Osteoblast (primary cell): ENCODE data around the gene CCDC154. TPM values are rescaled to one million over a fixed set of nuclear protein-coding genes. Genes with fewer than 3 reads are reported as not detected.

ENCODE experiments used
- DNase-seq: peaks from one replicate; pipeline ENCODE4 v3.0.0; 2011; ENCODE audit warnings: low spot score, mixed read lengths; ENCODE audit not compliant: insufficient read length; ENCODE audit errors: missing footprints
- H2AFZ ChIP-seq: 2 replicates; pipeline ENCODE4 v1.6.0; 2011; ENCODE audit warnings: mild to moderate bottlenecking, low read length
- H3K27ac ChIP-seq: 2 replicates; pipeline ENCODE4 v1.5.1; 2011; ENCODE audit warnings: mild to moderate bottlenecking, low read depth, low read length, moderate library complexity
- H3K27me3 ChIP-seq: 2 replicates; pipeline ENCODE4 v1.6.0; 2012; ENCODE audit warnings: mild to moderate bottlenecking, control low read depth, inconsistent platforms, low read length, moderate library complexity; ENCODE audit not compliant: insufficient read depth
- H3K36me3 ChIP-seq: 2 replicates; pipeline ENCODE4 v1.5.1; 2011; ENCODE audit warnings: mild to moderate bottlenecking, low read length, control low read depth, moderate library complexity; ENCODE audit not compliant: insufficient read depth
- H3K4me1 ChIP-seq: 2 replicates; pipeline ENCODE4 v1.5.1; 2011; ENCODE audit warnings: mild to moderate bottlenecking, low read length, control low read depth, moderate library complexity; ENCODE audit not compliant: insufficient read depth
- H3K4me2 ChIP-seq: 2 replicates; pipeline ENCODE4 v1.6.0; 2011; ENCODE audit warnings: mild to moderate bottlenecking, low read length; ENCODE audit not compliant: insufficient read depth
- H3K4me3 ChIP-seq: fragments of 200-600 bp; sonication (generic); 3 replicates; pipeline ENCODE4 v1.5.1; 2012; ENCODE audit warnings: mild to moderate bottlenecking, low read length, inconsistent platforms; ENCODE audit not compliant: insufficient read depth
- H3K79me2 ChIP-seq: 2 replicates; pipeline ENCODE4 v1.6.0; 2012; ENCODE audit warnings: mild to moderate bottlenecking, low read length, control low read depth, inconsistent platforms; ENCODE audit not compliant: insufficient read depth
- H3K9me3 ChIP-seq: 2 replicates; pipeline ENCODE4 v1.5.1; 2011; ENCODE audit warnings: low read depth, low read length, control low read depth
- H4K20me1 ChIP-seq: 2 replicates; pipeline ENCODE4 v1.6.0; 2012; ENCODE audit warnings: mild to moderate bottlenecking, low read length, control low read depth; ENCODE audit not compliant: insufficient read depth
- total RNA-seq: library from RNA; depleted of rRNA; stranded (reverse); fragments of >200 nt; gene quantifications from 2 replicates; pipeline ENCODE4 v1.2.3, GENCODE V29; 2012
- TF ChIP-seq, protein P1 (sequence below): IDR thresholded peaks from 2 replicates; pipeline ENCODE4 v1.5.1; 2011; ENCODE audit warnings: mild to moderate bottlenecking, low read depth, low read length, moderate library complexity; ENCODE audit errors: extremely low read depth

CCDC154 gene
- total RNA-seq, 1 donor = 0.36 TPM

DNA sequence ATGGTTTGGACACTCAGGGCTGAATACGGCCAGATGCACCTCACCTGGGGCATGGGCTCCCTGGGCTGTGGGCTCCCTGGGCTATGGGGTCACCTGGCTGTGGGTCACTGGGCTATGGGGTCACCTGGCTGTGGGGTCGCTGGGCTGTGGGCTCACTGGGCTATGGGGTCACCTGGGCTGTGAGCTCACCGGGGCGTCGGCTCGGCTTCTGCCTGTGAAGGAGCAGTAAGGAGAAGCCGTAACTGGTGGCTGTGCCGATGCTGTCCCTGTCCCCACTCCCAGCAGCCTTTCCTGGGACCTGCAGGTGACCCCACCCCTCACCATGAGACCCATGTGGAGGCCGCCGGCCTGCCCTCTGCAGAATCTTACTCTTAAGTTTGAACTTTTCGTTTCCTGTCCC is 15.3 kb downstream of the CCDC154 start:
- Histone ChIP-seq H3K4me1 (no peaks in the 10 kb centered on the region), H3K36me3 (no peaks in the 10 kb centered on the region), H3K27ac (no peak overlapping the region), H2AFZ (no peak overlapping the region), H3K4me2 (no peak overlapping the region), H3K27me3 (no peaks in the 10 kb centered on the region), H3K9me3 (no peaks in the 10 kb centered on the region), H4K20me1 (no peaks in the 10 kb centered on the region), H3K4me3 (no peak overlapping the region), H3K79me2 (no peaks in the 10 kb centered on the region)
- TF ChIP-seq, protein P1, sequence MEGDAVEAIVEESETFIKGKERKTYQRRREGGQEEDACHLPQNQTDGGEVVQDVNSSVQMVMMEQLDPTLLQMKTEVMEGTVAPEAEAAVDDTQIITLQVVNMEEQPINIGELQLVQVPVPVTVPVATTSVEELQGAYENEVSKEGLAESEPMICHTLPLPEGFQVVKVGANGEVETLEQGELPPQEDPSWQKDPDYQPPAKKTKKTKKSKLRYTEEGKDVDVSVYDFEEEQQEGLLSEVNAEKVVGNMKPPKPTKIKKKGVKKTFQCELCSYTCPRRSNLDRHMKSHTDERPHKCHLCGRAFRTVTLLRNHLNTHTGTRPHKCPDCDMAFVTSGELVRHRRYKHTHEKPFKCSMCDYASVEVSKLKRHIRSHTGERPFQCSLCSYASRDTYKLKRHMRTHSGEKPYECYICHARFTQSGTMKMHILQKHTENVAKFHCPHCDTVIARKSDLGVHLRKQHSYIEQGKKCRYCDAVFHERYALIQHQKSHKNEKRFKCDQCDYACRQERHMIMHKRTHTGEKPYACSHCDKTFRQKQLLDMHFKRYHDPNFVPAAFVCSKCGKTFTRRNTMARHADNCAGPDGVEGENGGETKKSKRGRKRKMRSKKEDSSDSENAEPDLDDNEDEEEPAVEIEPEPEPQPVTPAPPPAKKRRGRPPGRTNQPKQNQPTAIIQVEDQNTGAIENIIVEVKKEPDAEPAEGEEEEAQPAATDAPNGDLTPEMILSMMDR = no peak
- no peak for DNase-seq

DNA sequence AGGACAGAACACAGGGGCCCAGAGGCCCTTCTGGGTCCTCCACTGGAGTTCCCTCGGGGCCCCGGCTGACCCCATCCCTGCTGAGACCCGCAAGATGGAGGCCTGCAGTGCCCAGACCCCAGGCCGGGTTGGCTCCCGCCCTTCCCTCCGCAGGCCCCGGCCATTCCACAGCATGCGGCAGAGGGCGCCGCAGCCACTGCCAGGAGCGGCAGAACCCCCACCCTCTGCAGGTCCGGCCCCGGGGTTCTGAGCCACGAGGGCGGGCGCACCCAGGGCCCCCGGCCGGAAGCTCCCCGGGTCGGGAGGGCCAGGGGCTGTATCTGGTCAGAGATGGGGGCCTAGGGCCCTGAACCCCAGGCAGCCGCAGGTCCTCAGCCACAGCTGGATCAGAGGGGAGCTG is 15.8 kb downstream of the CCDC154 start:
- TF ChIP-seq, protein P1 = peak; percentile 35
- Histone ChIP-seq H4K20me1 (no peaks in the 10 kb centered on the region), H3K79me2 (no peaks in the 10 kb centered on the region), H3K36me3 (no peaks in the 10 kb centered on the region), H3K9me3 (no peaks in the 10 kb centered on the region), H3K27ac (no peak overlapping the region), H3K4me2 (no peak overlapping the region), H3K27me3 (no peaks in the 10 kb centered on the region), H3K4me1 (no peaks in the 10 kb centered on the region), H2AFZ (peak overlapping the region; percentile 22), H3K4me3 (no peak overlapping the region)
- DNase-seq = peak; percentile 98

DNA sequence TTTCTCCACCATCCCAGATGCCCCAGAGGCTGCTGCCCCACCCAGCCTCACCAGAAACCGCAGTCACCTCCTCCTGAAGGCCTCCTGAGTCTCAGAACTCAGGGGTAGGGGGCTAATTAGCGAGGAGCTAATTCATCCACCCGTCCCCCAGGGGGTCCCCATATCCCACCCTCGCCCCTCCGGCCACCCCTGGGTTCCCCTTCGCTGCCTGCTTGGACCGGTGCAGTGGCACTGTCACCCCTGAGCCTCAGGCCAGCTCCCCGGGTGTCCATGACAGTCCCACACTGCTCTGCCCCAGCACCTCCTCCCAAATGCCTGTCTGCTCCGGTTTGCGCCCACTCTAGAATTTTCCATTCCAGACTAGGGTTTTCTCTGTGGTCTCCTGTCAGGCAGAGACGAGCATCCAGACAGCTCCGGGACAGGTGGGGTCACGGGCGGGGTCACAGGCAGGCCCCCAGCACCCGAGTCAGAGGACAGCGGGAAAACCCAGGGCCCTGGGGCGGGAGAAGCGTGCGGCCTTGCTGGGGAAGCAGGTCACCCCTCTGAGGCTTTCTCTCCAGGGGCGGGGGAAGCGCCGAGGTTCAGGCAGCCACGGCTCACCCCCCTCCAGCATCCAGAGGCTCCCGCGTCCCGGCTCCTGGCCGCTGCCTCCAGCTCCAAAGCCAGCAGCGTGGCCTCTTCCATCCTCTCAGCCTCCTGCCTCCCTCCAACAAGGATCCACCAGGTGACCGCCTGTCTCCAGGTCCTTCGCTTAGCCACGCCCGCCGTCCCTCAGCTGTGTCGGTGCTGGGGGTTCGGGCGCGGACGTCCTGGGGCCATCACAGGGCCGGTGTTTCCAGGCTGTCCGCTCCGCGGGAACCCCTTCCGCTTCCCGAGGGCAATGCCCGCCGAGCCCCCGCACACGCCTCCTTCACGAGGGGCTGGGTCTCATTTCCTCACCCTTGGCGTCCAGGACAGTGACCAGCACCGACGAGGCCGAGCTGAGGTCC is 16.6 kb downstream of the CCDC154 start:
- H3K4me1 ChIP-seq = no peaks in the 10 kb centered on the region
- H3K4me3 ChIP-seq = no peak overlapping the region
- H3K79me2 ChIP-seq = no peaks in the 10 kb centered on the region
- DNase-seq = no peak
- H2AFZ ChIP-seq = peak overlapping the region; percentile 22
- TF ChIP-seq, protein P1 = no peak
- H3K27me3 ChIP-seq = no peaks in the 10 kb centered on the region
- H3K4me2 ChIP-seq = no peak overlapping the region
- no peaks in the 10 kb centered on the region for H4K20me1 ChIP-seq
- no peaks in the 10 kb centered on the region for H3K9me3 ChIP-seq
- no peaks in the 10 kb centered on the region for H3K36me3 ChIP-seq
- H3K27ac ChIP-seq = no peak overlapping the region

DNA sequence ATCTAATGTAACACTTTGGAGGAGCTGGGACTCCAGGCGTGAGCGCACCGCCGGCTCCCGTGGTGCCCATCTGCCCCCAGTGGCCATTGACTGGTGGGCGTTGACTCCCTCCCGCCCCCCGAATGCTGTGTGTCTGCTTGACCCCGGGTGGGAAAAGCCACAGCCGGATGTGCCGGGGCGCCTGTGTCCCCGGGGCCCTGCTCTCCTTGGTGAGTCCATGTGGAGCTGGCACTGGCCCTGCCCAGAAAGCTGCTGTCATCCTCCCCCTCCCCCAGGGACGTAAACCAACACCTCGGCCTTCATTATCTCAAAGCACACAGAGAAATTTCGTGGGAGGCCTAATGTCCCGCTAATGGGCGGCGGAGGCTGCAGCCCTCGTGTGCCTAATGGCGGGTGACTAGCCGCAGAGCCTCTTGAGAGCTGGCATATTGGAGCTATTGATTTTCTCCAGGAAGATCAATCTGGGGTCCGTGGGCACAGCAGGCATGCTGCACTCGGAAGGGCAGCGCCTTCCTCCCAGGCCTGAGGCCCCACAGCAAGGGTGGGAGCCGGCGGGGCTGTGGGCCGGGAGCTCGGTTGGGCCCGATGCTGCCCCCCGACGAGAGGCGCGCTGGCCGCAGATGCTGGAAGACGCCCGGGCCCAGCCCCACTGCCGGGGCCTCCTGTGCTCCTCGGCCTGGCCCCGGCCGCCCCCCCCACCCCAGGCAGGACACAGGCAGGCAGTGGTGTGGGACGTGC is 17.5 kb downstream of the CCDC154 start:
- Histone ChIP-seq H3K79me2 (no peaks in the 10 kb centered on the region), H2AFZ (no peak overlapping the region), H3K4me1 (no peaks in the 10 kb centered on the region), H3K36me3 (no peaks in the 10 kb centered on the region), H3K4me3 (no peak overlapping the region), H3K9me3 (no peaks in the 10 kb centered on the region), H3K27me3 (no peaks in the 10 kb centered on the region), H3K4me2 (no peak overlapping the region), H3K27ac (no peak overlapping the region), H4K20me1 (no peaks in the 10 kb centered on the region)
- DNase-seq = peak; percentile 89
- TF ChIP-seq, protein P1 = no peak
